ENCODE results near the gene EPHA6.

EPHA6 gene

GRCh38 chr3:97197830-97198229 is 383.4 kb downstream of the EPHA6 start:
- DNase-seq (ENCODE audit: extremely low spot score), result no peak
- TF ChIP-seq SP1 (IDR thresholded peaks at IDR 0.05) (no peak), FOXM1 (IDR thresholded peaks at IDR 0.05; ENCODE audit: borderline replicate concordance) (no peak), L3MBTL2 (conservative IDR thresholded peaks at IDR 0.05) (no peak), NFRKB (IDR thresholded peaks at IDR 0.05) (no peak), LEF1 (IDR thresholded peaks at IDR 0.05; ENCODE audit: borderline replicate concordance) (no peak), BHLHE40 (IDR thresholded peaks at IDR 0.05; ENCODE audit: borderline replicate concordance) (no peak), ELF4 (IDR thresholded peaks at IDR 0.05) (no peak)
- CTCF ChIA-PET, result no interaction called here
- POLR2A ChIA-PET, result no interaction called here

GRCh38 chr3:97200387-97200786 is 386.0 kb downstream of the EPHA6 start:
- ChIA-PET CTCF (no interaction called here), POLR2A (no interaction called here)
- DNase-seq (ENCODE audit: extremely low spot score), result no peak
- TF ChIP-seq SUZ12 (IDR thresholded peaks at IDR 0.05) (no peak), BHLHE40 (IDR thresholded peaks at IDR 0.05; ENCODE audit: borderline replicate concordance) (no peak), TARDBP (IDR thresholded peaks at IDR 0.05) (no peak), HDGF (IDR thresholded peaks at IDR 0.05; ENCODE audit: borderline replicate concordance) (no peak), PKNOX1 (IDR thresholded peaks at IDR 0.05) (0 out of 2 replicates have a peak, but pooled peaks have one; percentile 8), LEF1 (IDR thresholded peaks at IDR 0.05; ENCODE audit: borderline replicate concordance) (no peak), NFRKB (IDR thresholded peaks at IDR 0.05) (no peak), FOXA1 (IDR thresholded peaks at IDR 0.05) (no peak)

GRCh38 chr3:97201814-97202213 is 387.4 kb downstream of the EPHA6 start:
- no peak for TF ChIP-seq HDGF (IDR thresholded peaks at IDR 0.05; ENCODE audit: borderline replicate concordance)
- no peak for TF ChIP-seq TARDBP (IDR thresholded peaks at IDR 0.05)
- no peak for TF ChIP-seq PKNOX1 (IDR thresholded peaks at IDR 0.05)
- TF ChIP-seq FOXA1 (IDR thresholded peaks at IDR 0.05), result no peak
- TF ChIP-seq ELF4 (IDR thresholded peaks at IDR 0.05), result no peak
- no peak for TF ChIP-seq FOXM1 (IDR thresholded peaks at IDR 0.05; ENCODE audit: borderline replicate concordance)
- no peak for TF ChIP-seq CTBP1 (IDR thresholded peaks at IDR 0.05; ENCODE audit: borderline replicate concordance)
- TF ChIP-seq LEF1 (IDR thresholded peaks at IDR 0.05; ENCODE audit: borderline replicate concordance), result no peak
- no peak for DNase-seq (ENCODE audit: extremely low spot score)
- ChIA-PET POLR2A (no interaction called here), CTCF (no interaction called here)

GRCh38 chr3:97228966-97229365 is 414.6 kb downstream of the EPHA6 start:
- ChIA-PET CTCF (no interaction called here), POLR2A (no interaction called here)
- no peak for DNase-seq (ENCODE audit: extremely low spot score)

GRCh38 chr3:97230486-97230885 is 416.1 kb downstream of the EPHA6 start:
- no peak for DNase-seq (ENCODE audit: extremely low spot score)
- CTCF ChIA-PET, result no interaction called here
- POLR2A ChIA-PET, result no interaction called here
- no peak for TF ChIP-seq SUZ12 (IDR thresholded peaks at IDR 0.05)

More at GRCh38 chr3:97228966-97229365, 414.6 kb downstream of the EPHA6 start:
- TF ChIP-seq L3MBTL2 (conservative IDR thresholded peaks at IDR 0.05) (no peak), PKNOX1 (IDR thresholded peaks at IDR 0.05) (no peak)

- DNase-seq (ENCODE audit: extremely low spot score), result no peak
- TF ChIP-seq LEF1 (IDR thresholded peaks at IDR 0.05; ENCODE audit: borderline replicate concordance) (no peak), HDGF (IDR thresholded peaks at IDR 0.05; ENCODE audit: borderline replicate concordance) (no peak), BHLHE40 (IDR thresholded peaks at IDR 0.05; ENCODE audit: borderline replicate concordance) (no peak), FOXM1 (IDR thresholded peaks at IDR 0.05; ENCODE audit: borderline replicate concordance) (no peak), ELF4 (IDR thresholded peaks at IDR 0.05) (no peak), ZNF384 (IDR thresholded peaks at IDR 0.05) (no peak), TARDBP (IDR thresholded peaks at IDR 0.05) (no peak), PKNOX1 (IDR thresholded peaks at IDR 0.05) (no peak), SP1 (IDR thresholded peaks at IDR 0.05) (no peak), ARNT (IDR thresholded peaks at IDR 0.05) (no peak), FOXA1 (IDR thresholded peaks at IDR 0.05) (no peak), SUZ12 (IDR thresholded peaks at IDR 0.05) (no peak), NFRKB (IDR thresholded peaks at IDR 0.05) (no peak)
- POLR2A ChIA-PET, result no interaction called here
- CTCF ChIA-PET, result no interaction called here
These were observed 418.1 kb downstream of the EPHA6 start for GRCh38 chr3:97232393-97233034.

GRCh38 chr3:97235179-97235578 is 420.8 kb downstream of the EPHA6 start:
- no peak for TF ChIP-seq SP1 (IDR thresholded peaks at IDR 0.05)
- TF ChIP-seq LEF1 (IDR thresholded peaks at IDR 0.05; ENCODE audit: borderline replicate concordance), result no peak
- TF ChIP-seq PKNOX1 (IDR thresholded peaks at IDR 0.05), result no peak
- TF ChIP-seq NFRKB (IDR thresholded peaks at IDR 0.05), result no peak
- no peak for TF ChIP-seq ARNT (IDR thresholded peaks at IDR 0.05)
- no peak for TF ChIP-seq ELF4 (IDR thresholded peaks at IDR 0.05)
- TF ChIP-seq TARDBP (IDR thresholded peaks at IDR 0.05), result no peak
- TF ChIP-seq CTBP1 (IDR thresholded peaks at IDR 0.05; ENCODE audit: borderline replicate concordance), result no peak
- TF ChIP-seq FOXA1 (IDR thresholded peaks at IDR 0.05), result no peak
- TF ChIP-seq HDGF (IDR thresholded peaks at IDR 0.05; ENCODE audit: borderline replicate concordance), result no peak
- no peak for TF ChIP-seq FOXM1 (IDR thresholded peaks at IDR 0.05; ENCODE audit: borderline replicate concordance)
- no peak for TF ChIP-seq BHLHE40 (IDR thresholded peaks at IDR 0.05; ENCODE audit: borderline replicate concordance)
- no peak for TF ChIP-seq ZNF384 (IDR thresholded peaks at IDR 0.05)
- TF ChIP-seq SUZ12 (IDR thresholded peaks at IDR 0.05), result no peak
- no peak for TF ChIP-seq FOXK2 (IDR thresholded peaks at IDR 0.05)
- TF ChIP-seq L3MBTL2 (conservative IDR thresholded peaks at IDR 0.05), result no peak
- no peak for DNase-seq (ENCODE audit: extremely low spot score)
- ChIA-PET CTCF (no interaction called here), POLR2A (no interaction called here)

Measured in HEK293T (cell line).